K562 (cell line): ENCODE data around the gene PARP14. TPM values are rescaled to one million over a fixed set of nuclear protein-coding genes. Genes with fewer than 3 reads are reported as not detected.
A peak's percentile ranks its signal among the peaks of the same experiment; 100 is the strongest.

ENCODE experiments used
- ATAC-seq: fragments of 200-7000 bp; cut with Tn5 transposase; 3 replicates; pipeline ENCODE4 v1.9.1; 2020; ENCODE audit warnings: moderate library complexity
- BruUV-seq: library from RNA; stranded (reverse); fragments of 400-500 nt; replicated peaks from 2 replicates; lab custom pipeline; 2021; lab: Mats Ljungman, UMichigan
- CTCF ChIA-PET: fragments of 300-600 bp; formaldehyde crosslinking; extraction: SDS; loops from one replicate; lab custom pipeline; 2021; ENCODE audit warnings: low intra/inter-chr PET ratio; lab: Yijun Ruan, JAX
- POLR2A ChIA-PET: fragments of 300-600, 350-650 bp; sonication (Branson Sonifier 250); formaldehyde crosslinking; extraction: SDS; loops from one replicate; lab custom pipeline; 2021; ENCODE audit warnings: antibody characterized with exemption, inconsistent platforms; lab: Yijun Ruan, JAX
- DNase-seq, 4 experiments: peaks; one replicate each; pipeline versions ENCODE4 v3.0.0 to v3.0.0-alpha.2; 2011 to 2018; ENCODE audit warnings: low spot score in 3 of 4, mixed read lengths in 3 of 4; ENCODE audit errors: extremely low read depth in 1 of 4
- FAIRE-seq: peaks from 2 replicates; lab custom pipeline; 2011; peaks lifted over from hg19 to GRCh38; lab: Jason Lieb, UNC
- H2AFZ ChIP-seq: 2 replicates; pipeline ENCODE4 v1.6.0; 2011; ENCODE audit warnings: low read depth, low read length, control low read depth, inconsistent platforms
- H3K27ac ChIP-seq: fragments of 200-600 bp; 3 replicates; pipeline ENCODE4 v1.8.0; 2011; ENCODE audit warnings: low read depth, mild to moderate bottlenecking, control low read depth, inconsistent platforms, low read length, moderate library complexity, mixed read lengths; ENCODE audit errors: extremely low read depth
- H3K27me3 ChIP-seq, 2 experiments: fragments of 300-600 bp in 1 of 2; 2 replicates in 1 of 2; 3 replicates in 1 of 2; pipeline versions ENCODE4 v1.6.0 to v1.8.0; 2011; ENCODE audit warnings: inconsistent platforms in 2 of 2, low read length in 2 of 2, mild to moderate bottlenecking in 1 of 2, mixed read lengths in 1 of 2, moderate library complexity in 1 of 2; ENCODE audit not compliant: control insufficient read depth in 2 of 2, insufficient read depth in 2 of 2
- H3K36me3 ChIP-seq: fragments of 300-600 bp; 3 replicates; pipeline ENCODE4 v1.8.0; 2011; ENCODE audit warnings: mild to moderate bottlenecking, low read length, inconsistent platforms; ENCODE audit not compliant: control insufficient read depth, insufficient read depth
- H3K4me1 ChIP-seq, 2 experiments: fragments of 200-600 bp in 1 of 2; replicated peaks in 1 of 2; 2 replicates in 1 of 2; 3 replicates in 1 of 2; pipeline versions ENCODE4 v1.5.1 to v1.8.0; 2011; ENCODE audit warnings: inconsistent platforms in 2 of 2, low read length in 2 of 2, mild to moderate bottlenecking in 1 of 2, mixed read lengths in 1 of 2, moderate library complexity in 1 of 2; ENCODE audit not compliant: control insufficient read depth in 2 of 2, insufficient read depth in 2 of 2
- H3K4me2 ChIP-seq: 2 replicates; pipeline ENCODE4 v1.6.1; 2011; ENCODE audit warnings: low read length, control low read depth, inconsistent platforms, mixed read lengths; ENCODE audit not compliant: insufficient read depth
- H3K4me3 ChIP-seq: fragments of 200-600 bp; sonication (generic), shearing (Covaris generic); 2 replicates; pipeline ENCODE4 v1.5.1; 2016; ENCODE audit warnings: control low read depth, inconsistent platforms
- H3K79me2 ChIP-seq: fragments of 200-600 bp; 3 replicates; pipeline ENCODE4 v1.8.0; 2011; ENCODE audit warnings: low read length, inconsistent platforms; ENCODE audit not compliant: control insufficient read depth, insufficient read depth
- H3K9ac ChIP-seq, 2 experiments: 2 replicates each; pipeline versions ENCODE4 v1.6.0 to v1.6.1; 2011; ENCODE audit warnings: low read depth in 2 of 2, low read length in 2 of 2, control low read depth in 1 of 2, inconsistent platforms in 1 of 2, mild to moderate bottlenecking in 1 of 2, mixed read lengths in 1 of 2; ENCODE audit not compliant: insufficient read depth in 1 of 2
- H3K9me1 ChIP-seq: one replicate; pipeline ENCODE4 v1.6.0; 2011; ENCODE audit warnings: inconsistent platforms, mild to moderate bottlenecking, low read length, moderate library complexity; ENCODE audit not compliant: control insufficient read depth, insufficient read depth
- H3K9me3 ChIP-seq: replicated peaks from 2 replicates; pipeline ENCODE4 v1.5.1; 2011; ENCODE audit warnings: low read depth, low read length, inconsistent platforms; ENCODE audit not compliant: control insufficient read depth, insufficient read depth
- H4K20me1 ChIP-seq: replicated peaks from 2 replicates; pipeline ENCODE4 v1.6.1; 2011; ENCODE audit warnings: low read length, inconsistent platforms, mixed read lengths; ENCODE audit not compliant: control insufficient read depth, insufficient read depth
- ARHGAP35 ChIP-seq: fragments of 450-650 bp; IDR thresholded peaks from 2 replicates; pipeline ENCODE4 v1.6.1; 2018; ENCODE audit not compliant: partially characterized antibody
- ATF1 ChIP-seq, 2 experiments: fragments of 450-650 bp in 1 of 2; IDR thresholded peaks; 2 replicates each; pipeline ENCODE4 v1.6.1; 2016; ENCODE audit warnings: missing compliant biosample characterization in 1 of 2, missing genetic modification characterization in 1 of 2
- EP300 ChIP-seq: IDR thresholded peaks from 2 replicates; pipeline ENCODE4 v1.6.1; 2012; ENCODE audit warnings: low read length, improper control_type of control experiment
- ESRRA ChIP-seq: fragments of 450-650 bp; IDR thresholded peaks from 2 replicates; pipeline ENCODE4 v1.6.1; 2014; ENCODE audit warnings: low read depth, mild to moderate bottlenecking, moderate library complexity, borderline replicate concordance
- HIVEP1 ChIP-seq: fragments of 250-450 bp; sonication (Bioruptor Pico); IDR thresholded peaks from 2 replicates; pipeline ENCODE4 v1.4.0; 2020; ENCODE audit warnings: mild to moderate bottlenecking
- HNRNPLL ChIP-seq: fragments of 200-400 bp; formaldehyde crosslinking; IDR thresholded peaks from 2 replicates; pipeline ENCODE4 v1.6.1; 2017; ENCODE audit warnings: low read length, low read depth, mild to moderate bottlenecking; ENCODE audit not compliant: poor library complexity, severe bottlenecking
- KAT8 ChIP-seq: fragments of 450-650 bp; IDR thresholded peaks from 2 replicates; pipeline ENCODE4 v1.6.1; 2016; ENCODE audit warnings: low read depth, mild to moderate bottlenecking
- PTRF ChIP-seq: fragments of 450-650 bp; IDR thresholded peaks from 2 replicates; pipeline ENCODE4 v1.6.1; 2016; ENCODE audit warnings: mild to moderate bottlenecking, missing genetic modification characterization, missing compliant biosample characterization
- RBM17 ChIP-seq: fragments of 200-400 bp; formaldehyde crosslinking; IDR thresholded peaks from 2 replicates; pipeline ENCODE4 v1.6.1; 2017; ENCODE audit warnings: low read depth, mild to moderate bottlenecking, low read length, borderline replicate concordance
- RFX1 ChIP-seq: fragments of 450-650 bp; IDR thresholded peaks from 2 replicates; pipeline ENCODE4 v1.6.1; 2016; ENCODE audit warnings: mild to moderate bottlenecking, moderate library complexity
- ZFPM2 ChIP-seq: fragments of 250-450 bp; sonication (Bioruptor Pico); IDR thresholded peaks from 2 replicates; pipeline ENCODE4 v1.5.1; 2022; ENCODE audit warnings: mild to moderate bottlenecking
- ZNF121 ChIP-seq: sonication (generic); formaldehyde crosslinking; conservative IDR thresholded peaks from 2 replicates; pipeline ENCODE4 v1.8.0; 2022; ENCODE audit warnings: missing genetic modification reagents
- WGBS: fragments of 100-300 bp; shearing (Covaris generic); methylation state at CpG from one replicate; pipeline ENCODE4 v1.1.6; 2016; ENCODE audit warnings: low coverage, mixed read lengths; ENCODE audit not compliant: insufficient coverage; ENCODE audit errors: missing lambda C conversion rate; 5-methylcytosine and 5-hydroxymethylcytosine counted together
- in situ Hi-C: fragments of 300-500 bp; cut with MboI; formaldehyde crosslinking; loops from 4 replicates; pipeline ENCODE4 v1.15.0; 2018; ENCODE audit warnings: inconsistent platforms, mixed read lengths
- intact Hi-C: fragments of 100-400 bp; cut with micrococcal nuclease; formaldehyde crosslinking; loops from 2 replicates; pipeline ENCODE4 v1.14.2; 2022
- polyA plus RNA-seq, 8 experiments: library from polyadenylated mRNA; depleted of rRNA in 4 of 8; stranded (reverse) in 5 of 8; unstranded in 3 of 8; fragments of >200 nt; fragmentation: Nextera tagmentation in 2 of 8; fragmentation: Illumina TruSeq in 1 of 8; extraction: Ambion mirVana in 2 of 8; extraction: Trizol in 1 of 8; gene quantifications; 2 replicates each; pipeline versions ENCODE4 v1.2.1 to v1.2.3, GENCODE V29; 2011 to 2014; ENCODE audit warnings: inconsistent platforms in 1 of 8, missing spikeins in 1 of 8
- total RNA-seq, 7 experiments: library from RNA; depleted of rRNA in 6 of 7; stranded (reverse); fragments of >200 nt in 6 of 7; fragmentation: Illumina TruSeq in 2 of 7; extraction: Trizol in 2 of 7; gene quantifications; 2 replicates each; pipeline versions ENCODE4 v1.2.1 to v1.2.3, GENCODE V29; 2011 to 2021; ENCODE audit warnings: low replicate concordance in 1 of 7
- TF ChIP-seq, protein P1 (sequence below): fragments of 250-450 bp; sonication (Bioruptor Pico); IDR thresholded peaks from 2 replicates; pipeline ENCODE4 v1.8.0; 2022; ENCODE audit warnings: inconsistent platforms
- TF ChIP-seq, protein P2 (sequence below), 3 experiments: fragments of 200-800 bp in 1 of 3; sonication (Bioruptor generic) in 1 of 3; sonication (generic) in 1 of 3; formaldehyde crosslinking in 1 of 3; IDR thresholded peaks; 2 replicates each; pipeline versions ENCODE4 v1.6.1 to v1.8.0; 2016 to 2022; ENCODE audit warnings: mild to moderate bottlenecking in 2 of 3, missing compliant biosample characterization in 2 of 3, missing genetic modification characterization in 2 of 3, missing genetic modification reagents in 1 of 3

PARP14 gene
- total and polyA plus RNA-seq, 9 of the 15 experiments (the other 6 are each of a cell fraction or from before 2014, with no cell fraction given), result 3.1 to 14.4 (median 9.0) TPM

DNA sequence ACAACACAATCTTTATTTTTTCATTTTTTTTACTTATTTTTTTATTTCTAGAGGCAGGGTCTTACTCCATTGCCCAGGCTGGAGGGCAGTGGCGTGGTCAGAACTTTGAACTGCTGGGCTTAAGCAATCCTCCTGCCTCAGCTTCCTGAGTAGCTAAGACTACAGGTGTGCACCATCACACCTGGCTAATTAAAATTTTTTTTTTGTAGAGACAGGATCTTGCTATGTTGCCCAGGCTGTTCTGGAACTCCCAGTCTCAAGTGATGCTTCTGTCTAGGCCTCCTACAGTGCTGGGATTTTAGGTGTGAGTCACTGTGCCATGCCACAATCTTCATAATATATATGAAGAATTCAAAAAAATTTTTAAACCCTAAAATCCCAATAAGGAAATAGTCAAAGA, 92.2 kb downstream of the PARP14 start:
- ChIA-PET POLR2A (no interaction called here), CTCF (no interaction called here)
- Histone ChIP-seq H3K4me1 (no peaks in the 10 kb centered on the region), H3K27me3 (no peaks in the 10 kb centered on the region), H2AFZ (no peak overlapping the region), H3K9me1 (no peaks in the 10 kb centered on the region), H3K36me3 (no peaks in the 10 kb centered on the region), H3K4me3 (no peak overlapping the region), H4K20me1 (no peaks in the 10 kb centered on the region), H3K27ac (no peak overlapping the region), H3K4me2 (no peak overlapping the region), H3K79me2 (no peaks in the 10 kb centered on the region), H3K9ac (no peak overlapping the region), H3K9me3 (no peaks in the 10 kb centered on the region)
- in situ Hi-C loops, result no loop called here
- DNase-seq, result no peak
- FAIRE-seq, result no peak
- intact Hi-C loops, result no loop called here
- ATAC-seq, result no peak
- 88% methylated on average over 1 of the region's 1 CpG for WGBS
- TF ChIP-seq EP300 (no peak), ZNF121 (CRISPR knock-in tag) (peak; percentile 33)
- BruUV-seq, result no TSS peak

DNA sequence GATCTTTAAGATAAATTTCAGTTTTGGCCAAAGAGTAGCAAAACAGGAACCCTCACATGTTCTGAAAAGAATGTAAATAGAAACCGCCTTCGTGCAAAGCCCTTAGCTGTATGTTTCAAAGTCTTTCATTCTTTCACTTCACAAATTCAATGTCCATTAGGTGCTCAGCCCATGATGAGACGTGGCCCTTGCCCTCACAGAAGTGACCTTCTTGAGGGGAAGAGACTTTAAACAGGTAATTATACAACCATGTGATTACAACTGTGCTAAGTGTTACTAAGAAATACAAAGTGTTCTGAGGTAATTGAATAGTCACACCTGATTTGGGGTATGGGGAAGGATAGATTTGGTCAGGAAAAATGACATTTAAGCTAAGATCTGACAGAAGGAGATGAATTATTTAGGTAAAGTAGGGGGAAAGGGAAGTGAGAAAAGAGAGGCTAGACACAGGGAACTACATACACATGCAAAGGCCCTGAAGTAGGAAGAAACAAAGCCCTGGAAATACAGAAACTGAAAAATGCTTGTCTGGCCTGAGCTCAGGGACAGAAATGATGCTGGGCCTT, 93.4 kb downstream of the PARP14 start:
- ATAC-seq, result no peak
- no peaks in the 10 kb centered on the region for H4K20me1 ChIP-seq
- in situ Hi-C loops, result no loop called here
- no peak for TF ChIP-seq HNRNPLL
- no peak for TF ChIP-seq RBM17
- TF ChIP-seq KAT8, result no peak
- TF ChIP-seq ZFPM2, result no peak
- no peak for TF ChIP-seq ESRRA
- TF ChIP-seq ATF1 (CRISPR knock-in tag; IDR thresholded peaks at IDR 0.05), result no peak
- TF ChIP-seq ATF1 (tag; IDR thresholded peaks at IDR 0.05), result no peak
- TF ChIP-seq RFX1, result no peak
- no peak for TF ChIP-seq HIVEP1 (CRISPR knock-in tag)
- no peak for TF ChIP-seq ARHGAP35
- no peak for TF ChIP-seq PTRF
- TF ChIP-seq, protein P1, sequence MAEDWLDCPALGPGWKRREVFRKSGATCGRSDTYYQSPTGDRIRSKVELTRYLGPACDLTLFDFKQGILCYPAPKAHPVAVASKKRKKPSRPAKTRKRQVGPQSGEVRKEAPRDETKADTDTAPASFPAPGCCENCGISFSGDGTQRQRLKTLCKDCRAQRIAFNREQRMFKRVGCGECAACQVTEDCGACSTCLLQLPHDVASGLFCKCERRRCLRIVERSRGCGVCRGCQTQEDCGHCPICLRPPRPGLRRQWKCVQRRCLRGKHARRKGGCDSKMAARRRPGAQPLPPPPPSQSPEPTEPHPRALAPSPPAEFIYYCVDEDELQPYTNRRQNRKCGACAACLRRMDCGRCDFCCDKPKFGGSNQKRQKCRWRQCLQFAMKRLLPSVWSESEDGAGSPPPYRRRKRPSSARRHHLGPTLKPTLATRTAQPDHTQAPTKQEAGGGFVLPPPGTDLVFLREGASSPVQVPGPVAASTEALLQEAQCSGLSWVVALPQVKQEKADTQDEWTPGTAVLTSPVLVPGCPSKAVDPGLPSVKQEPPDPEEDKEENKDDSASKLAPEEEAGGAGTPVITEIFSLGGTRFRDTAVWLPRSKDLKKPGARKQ (CRISPR knock-in tag), result no peak
- TF ChIP-seq, protein P2, sequence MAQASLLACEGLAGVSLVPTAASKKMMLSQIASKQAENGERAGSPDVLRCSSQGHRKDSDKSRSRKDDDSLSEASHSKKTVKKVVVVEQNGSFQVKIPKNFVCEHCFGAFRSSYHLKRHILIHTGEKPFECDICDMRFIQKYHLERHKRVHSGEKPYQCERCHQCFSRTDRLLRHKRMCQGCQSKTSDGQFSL (CRISPR knock-in tag; IDR thresholded peaks at IDR 0.05), result no peak
- TF ChIP-seq, protein P2 (tag; IDR thresholded peaks at IDR 0.05), result no peak

More for the DNA sequence above, 93.4 kb downstream of the PARP14 start:
- POLR2A ChIA-PET, result interaction anchor here (0.6 to 1.5 kb wide), 2 partner anchors 9 to 307 kb away, joined by 3 to 5 read pairs; no protein-coding TSS in a partner anchor
- no peaks in the 10 kb centered on the region for H3K27me3 ChIP-seq
- CTCF ChIA-PET, result no interaction called here
- H3K4me2 ChIP-seq, result no peak overlapping the region
- no peaks in the 10 kb centered on the region for H3K79me2 ChIP-seq
- intact Hi-C loops, result no loop called here
- no peak overlapping the region for H3K27ac ChIP-seq
- WGBS, result 57% methylated on average over 1 of the region's 3 CpGs
- no peaks in the 10 kb centered on the region for H3K9me1 ChIP-seq
- H3K9me3 ChIP-seq, result no peaks in the 10 kb centered on the region
- no peak for FAIRE-seq
- H3K4me3 ChIP-seq, result no peak overlapping the region
- no peak overlapping the region for H3K9ac ChIP-seq
- DNase-seq, result no peak
- H2AFZ ChIP-seq, result no peak overlapping the region
- no TSS peak for BruUV-seq
- no peaks in the 10 kb centered on the region for H3K36me3 ChIP-seq
- no peaks in the 10 kb centered on the region for H3K4me1 ChIP-seq
